Articular chondrocyte of knee joint (primary cell): ENCODE data around the gene LSP1. TPM values are rescaled to one million over a fixed set of nuclear protein-coding genes. Genes with fewer than 3 reads are reported as not detected.

Experiments used
- small RNA-seq: library from RNA; depleted of rRNA; stranded (forward); fragments of <200 nt; gene quantifications from one replicate; pipeline ENCODE3, GENCODE V24; 2012
- total RNA-seq: library from RNA; depleted of rRNA; stranded (reverse); fragments of >200 nt; gene quantifications from 2 replicates; pipeline ENCODE4 v1.2.3, GENCODE V29; 2012

LSP1 gene, protein sequence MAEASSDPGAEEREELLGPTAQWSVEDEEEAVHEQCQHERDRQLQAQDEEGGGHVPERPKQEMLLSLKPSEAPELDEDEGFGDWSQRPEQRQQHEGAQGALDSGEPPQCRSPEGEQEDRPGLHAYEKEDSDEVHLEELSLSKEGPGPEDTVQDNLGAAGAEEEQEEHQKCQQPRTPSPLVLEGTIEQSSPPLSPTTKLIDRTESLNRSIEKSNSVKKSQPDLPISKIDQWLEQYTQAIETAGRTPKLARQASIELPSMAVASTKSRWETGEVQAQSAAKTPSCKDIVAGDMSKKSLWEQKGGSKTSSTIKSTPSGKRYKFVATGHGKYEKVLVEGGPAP
- 84.1 and 94.5 TPM in 2 replicates for total RNA-seq

GRCh38 chr11:1852877-1853276 lies at the start of gene LSP1:
Gene LSP1, plus strand, starts transcription at chr11:1853084. Its CDS starts 61 bp downstream, at chr11:1853145.

GRCh38 chr11:1834779-1835670 lies 17.9 kb upstream of the LSP1 start, which contains the start of gene SYT8:
Gene SYT8, plus strand, starts transcription at chr11:1834990. Its CDS starts 116 bp downstream, at chr11:1835106.

GRCh38 chr11:1838426-1839144 lies 14.3 kb upstream of the LSP1 start, which contains the start of gene TNNI2:
Gene TNNI2, plus strand, starts transcription at chr11:1838981. Its CDS starts 716 bp downstream, at chr11:1839697.

GRCh38 chr11:1891831-1892115 lies 38.9 kb downstream of the LSP1 start, which contains the start of gene PRR33:
Gene PRR33, minus strand, starts transcription at chr11:1891895. Its CDS starts 1,311 bp downstream, at chr11:1890584.

DNA sequence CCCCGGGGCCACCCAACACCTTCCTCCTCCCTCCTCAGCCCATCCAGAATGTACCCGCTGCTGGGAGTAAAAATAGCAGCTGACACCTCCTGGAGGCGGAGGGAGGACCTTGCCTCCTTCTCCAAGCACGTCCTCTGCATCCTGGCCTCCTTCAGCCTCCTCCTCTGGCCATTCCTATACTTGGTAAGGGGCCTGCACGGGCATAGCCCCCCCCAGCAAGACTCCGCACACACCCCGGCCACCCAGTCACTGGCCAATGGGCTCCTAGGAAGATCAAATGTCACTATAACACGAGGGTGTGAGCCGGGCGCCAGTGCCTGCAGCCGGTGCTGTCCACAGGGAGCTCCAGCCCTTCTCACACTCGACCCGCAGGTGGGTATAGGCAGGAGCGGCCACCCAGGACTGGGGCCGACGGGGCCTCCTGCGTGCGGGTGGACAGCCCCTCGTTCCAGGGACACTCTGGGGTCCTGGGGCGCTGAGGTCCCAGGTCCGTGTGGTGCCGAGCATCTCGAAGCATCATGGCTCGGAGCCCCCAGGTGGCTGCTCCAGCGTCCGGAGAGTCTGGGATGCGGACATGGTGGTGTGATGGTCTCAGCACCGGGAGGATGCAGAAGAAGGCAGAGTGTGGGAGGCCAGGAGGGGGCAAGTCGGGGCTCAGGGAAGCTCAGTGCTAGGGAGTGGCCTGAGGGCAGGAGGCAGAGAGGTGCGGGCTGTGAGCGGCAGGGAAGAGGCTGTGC lies 66.7 kb downstream of the LSP1 start, which contains the start of gene TNNT3:
Gene TNNT3, plus strand, starts transcription at position 313 of the 737 bp plus-strand sequence. CDS start 3,172 bp downstream, outside the sequence.

Small RNA genes lying within 50 kb of the gene (small RNA-seq; reads per million reads assigned to genes)
- gene AC051649.1 (not detected), gene MIR4298 (not detected)

Other genes with a start within 250 kb of the LSP1 start
- not detected in 2 replicates for gene KRTAP5-3, start 244.6 kb upstream of the LSP1 start, total RNA-seq
- not detected in 2 replicates for gene KRTAP5-4, start 230.9 kb upstream of the LSP1 start, total RNA-seq
- gene KRTAP5-5, start 223.3 kb upstream of the LSP1 start, total RNA-seq: not detected in 2 replicates
- not detected in 2 replicates for gene KRTAP5-6, start 155.9 kb upstream of the LSP1 start, total RNA-seq
- 5.5 and 9.5 TPM in 2 replicates for gene IFITM10, start 102.5 kb upstream of the LSP1 start, total RNA-seq
- gene CTSD, start 89.2 kb upstream of the LSP1 start, total RNA-seq: 222 and 262 TPM in 2 replicates
- not detected in 2 replicates for gene SYT8, start 18.1 kb upstream of the LSP1 start, total RNA-seq
- not detected in 2 replicates for gene TNNI2, start 14.1 kb upstream of the LSP1 start, total RNA-seq
- gene PRR33, start 38.8 kb downstream of the LSP1 start, total RNA-seq: under 0.01 TPM in 1 of 2 replicates, not detected in the other
- gene TNNT3, start 66.6 kb downstream of the LSP1 start, total RNA-seq: 0.43 TPM in 1 of 2 replicates, not detected in the other
- 106 and 109 TPM in 2 replicates for gene MRPL23, start 94.2 kb downstream of the LSP1 start, total RNA-seq
- 29.9 and 77.0 TPM in 2 replicates for gene H19, start 144.8 kb downstream of the LSP1 start, total RNA-seq